SK-N-MC (cell line): ENCODE results near the gene SLC49A3.

Experiments used
- EZH2 ChIP-seq: fragments of 200-600 bp; sonication (generic); IDR thresholded peaks from one replicate; pipeline ENCODE4 v1.6.1; 2017; ENCODE audit warnings: antibody characterized with exemption
- FOXP2 ChIP-seq: optimal IDR thresholded peaks from 2 replicates; pipeline ENCODE3; 2011; ENCODE audit warnings: mild to moderate bottlenecking, moderate library complexity; ENCODE audit not compliant: insufficient read depth; ENCODE audit errors: extremely low read length, control extremely low read depth
- POLR2AphosphoS5 ChIP-seq: IDR thresholded peaks from 2 replicates; pipeline ENCODE4 v1.6.1; 2012; ENCODE audit warnings: mild to moderate bottlenecking, low read depth, low read length, borderline replicate concordance

DNA sequence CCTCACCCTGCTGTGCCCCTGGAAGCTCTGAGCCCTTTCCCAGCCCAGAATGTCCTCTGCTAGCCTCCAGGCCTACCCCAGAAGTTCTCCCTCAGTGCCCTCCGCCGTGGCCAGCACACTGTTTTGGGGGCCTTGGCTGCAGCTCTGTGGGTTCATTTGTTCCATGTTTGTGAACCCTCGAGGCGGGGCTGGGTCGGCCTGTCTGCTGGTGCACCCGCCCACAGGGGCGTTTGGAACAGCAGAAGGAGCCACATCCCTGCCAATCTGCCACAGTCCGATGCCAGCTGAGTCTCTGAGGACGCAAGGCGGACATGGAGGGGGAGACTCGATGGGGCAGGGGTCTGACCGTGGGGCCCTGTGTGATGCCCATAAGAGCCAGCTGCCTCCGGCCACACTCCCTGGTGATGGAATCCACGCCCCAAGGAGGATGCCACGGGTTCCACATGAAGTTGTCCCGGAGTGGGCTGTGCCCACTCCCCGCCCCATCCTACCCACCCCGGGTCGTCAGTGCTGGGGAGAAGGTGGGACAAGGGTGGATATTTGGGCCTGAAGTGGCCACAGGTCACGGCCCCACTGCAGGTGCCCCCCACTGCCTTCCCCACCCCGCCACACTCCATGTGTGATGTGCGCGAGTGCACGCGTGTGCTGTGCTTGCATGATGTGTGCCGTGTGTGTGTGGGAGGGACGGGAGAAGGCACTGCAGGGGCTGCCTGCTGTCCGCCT is 22.0 kb downstream of the SLC49A3 start:
- TF ChIP-seq EZH2 = no peak
- no peak for TF ChIP-seq POLR2AphosphoS5
- TF ChIP-seq FOXP2 = no peak
